HG03354 (cell line): ENCODE data around the gene TIGAR.

ENCODE experiments used
- ATAC-seq: cut with Tn5 transposase; IDR thresholded peaks from one replicate; pipeline ENCODE4 v1.9.1; 2021; ENCODE audit warnings: mild to moderate bottlenecking; ENCODE audit not compliant: unreplicated experiment, poor library complexity, severe bottlenecking

Gene TIGAR

GRCh38 chr12:4320853-4321701 is at the start of gene TIGAR:
Gene TIGAR, plus strand, starts transcription at chr12:4321213. Its CDS starts 59 bp downstream, at chr12:4321272.
- peak; percentile 96 for ATAC-seq

GRCh38 chr12:4271717-4272423 is 49.1 kb upstream of the TIGAR start:
- peak; percentile 46 for ATAC-seq

- peak; percentile 8 for ATAC-seq
These were observed 48.4 kb upstream of the TIGAR start for GRCh38 chr12:4272424-4273272.

- ATAC-seq = no peak
These were observed 47.8 kb upstream of the TIGAR start for GRCh38 chr12:4273273-4273651.

- ATAC-seq = peak; percentile 21
These were observed 47.2 kb upstream of the TIGAR start, which contains the start of gene CCND2 for GRCh38 chr12:4273652-4274395. Gene CCND2, plus strand, starts transcription at chr12:4273762. Its CDS starts 279 bp downstream, at chr12:4274041.

GRCh38 chr12:4274396-4275015 is 46.5 kb upstream of the TIGAR start:
- ATAC-seq = no peak

GRCh38 chr12:4275016-4275869 is 45.8 kb upstream of the TIGAR start:
- no peak for ATAC-seq

- no peak for ATAC-seq
These were observed 45.1 kb upstream of the TIGAR start for GRCh38 chr12:4275870-4276301.

- ATAC-seq = peak; percentile 36
These were observed 44.3 kb upstream of the TIGAR start for GRCh38 chr12:4276524-4277204.

- no peak for ATAC-seq
These were observed 43.8 kb upstream of the TIGAR start for GRCh38 chr12:4277205-4277543.

GRCh38 chr12:4277857-4278256 is 43.2 kb upstream of the TIGAR start:
- ATAC-seq = no peak

- ATAC-seq = no peak
These were observed 42.5 kb upstream of the TIGAR start for GRCh38 chr12:4278329-4279197.

- no peak for ATAC-seq
These were observed 41.8 kb upstream of the TIGAR start for GRCh38 chr12:4279198-4279690.

- ATAC-seq = no peak
These were observed 40.5 kb upstream of the TIGAR start for GRCh38 chr12:4280351-4281163.

- no peak for ATAC-seq
These were observed 39.8 kb upstream of the TIGAR start for GRCh38 chr12:4281173-4281654.
